Suprapubic skin (tissue), 4 donors: ENCODE results near the gene APPL2. TPM values are rescaled to one million over a fixed set of nuclear protein-coding genes. Genes with fewer than 3 reads are reported as not detected.

Experiments
- DNase-seq, 2 donors: peaks; one replicate each; pipeline ENCODE4 v3.0.0-alpha.2; 2019; ENCODE audit warnings: low spot score in 2 of 2
- H3K27ac ChIP-seq: fragments of 200-600 bp; sonication (generic); one replicate; pipeline ENCODE4 v1.5.1; 2019
- H3K27me3 ChIP-seq: fragments of 200-600 bp; sonication (generic); one replicate; pipeline ENCODE4 v1.5.1; 2019
- H3K36me3 ChIP-seq: fragments of 200-600 bp; sonication (generic); one replicate; pipeline ENCODE4 v1.5.1; 2019
- H3K4me1 ChIP-seq: fragments of 200-600 bp; sonication (generic); one replicate; pipeline ENCODE4 v1.5.1; 2019
- H3K4me3 ChIP-seq: fragments of 200-600 bp; sonication (generic); one replicate; pipeline ENCODE4 v1.5.1; 2019; ENCODE audit warnings: mild to moderate bottlenecking
- H3K9me3 ChIP-seq: fragments of 200-600 bp; sonication (generic); one replicate; pipeline ENCODE4 v1.5.1; 2019
- EP300 ChIP-seq: sonication (generic); formaldehyde crosslinking; IDR thresholded peaks from one replicate; pipeline ENCODE4 v1.6.1; 2017; ENCODE audit warnings: antibody characterized with exemption
- POLR2A ChIP-seq, 2 donors: fragments of 450-650 bp; IDR thresholded peaks; one replicate each; pipeline ENCODE4 v1.6.1; 2017; ENCODE audit warnings: antibody characterized with exemption in 2 of 2, mild to moderate bottlenecking in 2 of 2, moderate library complexity in 2 of 2
- POLR2AphosphoS5 ChIP-seq, 3 donors: sonication (generic); formaldehyde crosslinking; IDR thresholded peaks; one replicate each; pipeline ENCODE4 v1.6.1; 2017; ENCODE audit warnings: antibody characterized with exemption in 3 of 3
- WGBS: methylation state at CpG from one replicate; pipeline ENCODE4 v1.1.5; 2018; 5-methylcytosine and 5-hydroxymethylcytosine counted together
- total RNA-seq, 4 donors: library from RNA; depleted of rRNA; stranded (reverse); fragments of >200 nt; gene quantifications; one replicate each; pipeline ENCODE4 v1.1.0, GENCODE V29; 2016
- TF ChIP-seq, protein P1 (sequence below), 2 donors: fragments of 200-600 bp in 1 of 2; fragments of 450-650 bp in 1 of 2; sonication (generic) in 1 of 2; IDR thresholded peaks; one replicate each; pipeline ENCODE4 v1.5.1; 2016 to 2019; ENCODE audit warnings: antibody characterized with exemption in 2 of 2, mild to moderate bottlenecking in 1 of 2, moderate library complexity in 1 of 2

APPL2 gene
- total RNA-seq, 4 donors from 2014 or later = 95.2 to 172 (median 110) TPM

DNA sequence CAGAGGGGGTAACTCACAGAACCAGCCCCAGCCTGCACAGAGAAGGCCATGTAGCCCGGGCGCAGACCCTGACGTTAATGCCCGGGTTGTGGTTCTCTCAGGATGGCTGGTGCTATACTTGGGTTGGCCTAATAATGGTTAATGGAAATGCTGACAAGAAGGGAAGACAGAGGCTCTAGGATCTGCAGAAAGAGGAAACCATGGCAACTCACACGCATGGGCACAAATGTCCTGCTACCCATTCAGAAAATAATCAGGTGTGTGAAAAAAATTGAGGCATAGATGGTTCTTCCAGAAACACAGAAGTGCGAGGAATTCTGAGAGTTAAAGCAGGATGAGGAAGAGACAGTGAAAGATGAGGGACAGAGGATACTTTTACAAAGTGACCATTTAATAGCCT lies 33.8 kb downstream of the APPL2 start:
- WGBS = 95% methylated on average over 6 of the region's 6 CpGs
- Histone ChIP-seq H3K27me3 (no peaks in the 10 kb centered on the region), H3K9me3 (no peaks in the 10 kb centered on the region), H3K36me3 (peaks cover 95% of the 10 kb centered on the region), H3K4me1 (peaks cover 7% of the 10 kb centered on the region), H3K4me3 (no peak overlapping the region), H3K27ac (no peak overlapping the region)
- TF ChIP-seq, protein P1, sequence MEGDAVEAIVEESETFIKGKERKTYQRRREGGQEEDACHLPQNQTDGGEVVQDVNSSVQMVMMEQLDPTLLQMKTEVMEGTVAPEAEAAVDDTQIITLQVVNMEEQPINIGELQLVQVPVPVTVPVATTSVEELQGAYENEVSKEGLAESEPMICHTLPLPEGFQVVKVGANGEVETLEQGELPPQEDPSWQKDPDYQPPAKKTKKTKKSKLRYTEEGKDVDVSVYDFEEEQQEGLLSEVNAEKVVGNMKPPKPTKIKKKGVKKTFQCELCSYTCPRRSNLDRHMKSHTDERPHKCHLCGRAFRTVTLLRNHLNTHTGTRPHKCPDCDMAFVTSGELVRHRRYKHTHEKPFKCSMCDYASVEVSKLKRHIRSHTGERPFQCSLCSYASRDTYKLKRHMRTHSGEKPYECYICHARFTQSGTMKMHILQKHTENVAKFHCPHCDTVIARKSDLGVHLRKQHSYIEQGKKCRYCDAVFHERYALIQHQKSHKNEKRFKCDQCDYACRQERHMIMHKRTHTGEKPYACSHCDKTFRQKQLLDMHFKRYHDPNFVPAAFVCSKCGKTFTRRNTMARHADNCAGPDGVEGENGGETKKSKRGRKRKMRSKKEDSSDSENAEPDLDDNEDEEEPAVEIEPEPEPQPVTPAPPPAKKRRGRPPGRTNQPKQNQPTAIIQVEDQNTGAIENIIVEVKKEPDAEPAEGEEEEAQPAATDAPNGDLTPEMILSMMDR (IDR thresholded peaks at IDR 0.05) = no peak
- TF ChIP-seq POLR2A (IDR thresholded peaks at IDR 0.05) (no peak), POLR2AphosphoS5 (IDR thresholded peaks at IDR 0.05) (no peak), EP300 (no peak)
- DNase-seq = no peak

DNA sequence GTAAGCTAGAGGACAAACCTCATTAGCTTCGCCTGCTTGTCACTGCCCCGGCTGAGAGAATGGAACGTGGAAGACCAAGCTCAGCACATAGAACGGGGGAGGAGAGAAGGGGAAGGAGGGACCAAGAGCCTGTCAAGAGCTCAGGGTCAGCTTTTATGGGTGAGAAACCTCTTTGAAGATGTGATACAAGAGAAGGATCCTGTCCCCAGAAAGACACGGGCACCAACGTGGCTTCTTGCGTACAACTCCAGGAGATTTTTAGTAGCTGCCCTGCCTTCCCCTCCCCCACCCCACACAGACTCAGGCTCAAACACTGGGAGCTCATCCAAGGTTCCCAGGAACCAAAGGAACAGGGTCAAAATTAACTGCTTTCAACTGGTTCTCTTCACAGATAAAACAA lies 34.7 kb downstream of the APPL2 start:
- no peak for TF ChIP-seq POLR2AphosphoS5 (IDR thresholded peaks at IDR 0.05)
- no peak for TF ChIP-seq EP300
- TF ChIP-seq POLR2A (IDR thresholded peaks at IDR 0.05) = no peak
- TF ChIP-seq, protein P1 (IDR thresholded peaks at IDR 0.05) = no peak
- H3K4me1 ChIP-seq = peaks cover 7% of the 10 kb centered on the region
- no peak overlapping the region for H3K27ac ChIP-seq
- DNase-seq = no peak
- no peak overlapping the region for H3K4me3 ChIP-seq
- peaks cover 94% of the 10 kb centered on the region for H3K36me3 ChIP-seq
- WGBS = 91% methylated on average over 7 of the region's 7 CpGs
- H3K9me3 ChIP-seq = no peaks in the 10 kb centered on the region
- H3K27me3 ChIP-seq = no peaks in the 10 kb centered on the region

DNA sequence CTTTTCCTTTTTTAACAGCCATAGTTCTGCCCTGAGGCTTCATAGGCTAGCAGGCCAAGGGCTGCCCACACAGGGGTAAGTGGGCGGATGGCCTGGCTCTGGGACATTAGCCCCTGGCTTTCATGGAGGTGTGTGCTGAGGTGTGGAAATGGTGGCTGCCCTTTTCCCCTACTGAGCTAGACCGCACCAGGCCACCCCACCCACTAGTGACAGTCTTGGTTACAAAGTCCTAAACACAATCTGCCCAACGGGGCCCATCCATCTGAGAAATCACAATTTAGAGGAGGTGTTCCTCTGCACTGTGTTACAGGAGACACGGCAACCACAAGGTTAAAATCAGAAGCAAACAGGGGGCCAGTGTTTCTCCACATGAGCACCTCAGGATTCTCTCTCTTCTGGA lies 35.6 kb downstream of the APPL2 start:
- no peak for DNase-seq
- H3K36me3 ChIP-seq = peaks cover 95% of the 10 kb centered on the region
- no peak overlapping the region for H3K27ac ChIP-seq
- H3K27me3 ChIP-seq = no peaks in the 10 kb centered on the region
- H3K4me3 ChIP-seq = no peak overlapping the region
- TF ChIP-seq EP300 (no peak), POLR2AphosphoS5 (IDR thresholded peaks at IDR 0.05) (no peak), POLR2A (IDR thresholded peaks at IDR 0.05) (no peak)
- TF ChIP-seq, protein P1 (IDR thresholded peaks at IDR 0.05) = no peak
- WGBS = 96% methylated on average over 4 of the region's 4 CpGs
- H3K9me3 ChIP-seq = no peaks in the 10 kb centered on the region
- peaks cover 3% of the 10 kb centered on the region for H3K4me1 ChIP-seq

DNA sequence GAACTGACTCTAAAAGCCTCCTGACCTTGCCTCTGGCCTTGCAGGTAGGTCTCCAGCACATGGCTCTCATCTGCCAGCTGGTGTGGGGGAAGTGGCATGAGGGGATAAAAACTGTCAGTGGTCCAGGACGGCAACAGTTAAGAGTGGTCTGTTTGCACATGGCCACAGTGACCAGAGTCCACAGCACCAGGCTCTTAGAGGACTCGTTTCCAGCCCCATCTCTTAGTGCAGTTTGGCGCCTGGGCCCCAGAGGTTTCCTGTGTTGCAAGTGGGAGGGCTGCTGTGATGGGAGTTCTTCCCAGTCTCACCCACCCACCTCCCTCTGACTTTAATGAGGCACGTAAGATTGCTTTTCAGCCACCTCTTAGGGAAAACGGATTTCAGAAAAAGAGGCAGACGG lies 37.0 kb downstream of the APPL2 start:
- H3K9me3 ChIP-seq = no peaks in the 10 kb centered on the region
- 84% methylated on average over 6 of the region's 6 CpGs for WGBS
- TF ChIP-seq, protein P1 (IDR thresholded peaks at IDR 0.05) = no peak
- TF ChIP-seq EP300 (no peak), POLR2A (IDR thresholded peaks at IDR 0.05) (no peak), POLR2AphosphoS5 (IDR thresholded peaks at IDR 0.05) (no peak)
- H3K4me1 ChIP-seq = no peaks in the 10 kb centered on the region
- no peak overlapping the region for H3K27ac ChIP-seq
- H3K27me3 ChIP-seq = no peaks in the 10 kb centered on the region
- H3K36me3 ChIP-seq = peaks cover 95% of the 10 kb centered on the region
- no peak overlapping the region for H3K4me3 ChIP-seq
- DNase-seq = no peak

DNA sequence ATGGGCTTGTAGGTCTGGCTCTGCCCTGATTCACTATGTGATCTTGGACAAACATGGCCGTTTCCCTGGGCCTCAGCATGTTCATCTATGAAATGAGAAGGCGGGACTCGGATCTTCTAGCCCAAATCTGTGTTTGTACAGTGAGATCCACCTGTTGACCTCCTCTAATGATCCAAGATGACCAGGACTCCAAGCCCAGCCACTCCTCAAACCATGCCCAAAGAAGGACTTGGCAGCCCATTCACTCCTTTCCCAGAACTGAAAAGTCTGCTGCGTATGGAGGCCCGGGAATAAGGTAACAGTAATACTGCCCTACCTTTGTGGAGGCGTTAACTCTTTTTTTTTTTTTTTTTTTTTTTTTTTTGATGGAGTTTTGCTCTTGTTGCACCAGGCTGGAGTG lies 39.9 kb downstream of the APPL2 start:
- 93% methylated on average over 6 of the region's 6 CpGs for WGBS
- Histone ChIP-seq H3K9me3 (no peaks in the 10 kb centered on the region), H3K4me3 (no peak overlapping the region), H3K36me3 (peaks cover 96% of the 10 kb centered on the region), H3K27me3 (no peaks in the 10 kb centered on the region), H3K27ac (no peak overlapping the region), H3K4me1 (no peaks in the 10 kb centered on the region)
- no peak for DNase-seq
- TF ChIP-seq EP300 (no peak), POLR2AphosphoS5 (IDR thresholded peaks at IDR 0.05) (no peak), POLR2A (IDR thresholded peaks at IDR 0.05) (no peak)
- TF ChIP-seq, protein P1 (IDR thresholded peaks at IDR 0.05) = no peak
